Stromal cell of bone marrow (primary cell): ENCODE results near the gene NNMT.
"Not testable (repeated sequence)": the region's sequence is repeated elsewhere in the genome, so short reads cannot be mapped to it uniquely, and the experiment has no call there.

ENCODE experiments used
- DNase-seq: peaks from one replicate; pipeline ENCODE4 v3.0.0-alpha.2; 2012; ENCODE audit warnings: low read depth

The NNMT gene

GRCh38 chr11:114310095-114310494 is 13.9 kb downstream of the NNMT start:
- DNase-seq = no peak

DNA sequence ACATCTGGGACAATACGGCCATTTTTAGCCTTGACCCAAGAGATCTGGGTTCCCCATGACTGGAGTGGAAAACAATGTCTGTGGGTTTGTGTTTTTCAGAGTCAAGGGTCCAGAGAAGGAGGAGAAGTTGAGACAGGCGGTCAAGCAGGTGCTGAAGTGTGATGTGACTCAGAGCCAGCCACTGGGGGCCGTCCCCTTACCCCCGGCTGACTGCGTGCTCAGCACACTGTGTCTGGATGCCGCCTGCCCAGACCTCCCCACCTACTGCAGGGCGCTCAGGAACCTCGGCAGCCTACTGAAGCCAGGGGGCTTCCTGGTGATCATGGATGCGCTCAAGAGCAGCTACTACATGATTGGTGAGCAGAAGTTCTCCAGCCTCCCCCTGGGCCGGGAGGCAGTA is 15.7 kb downstream of the NNMT start:
- no peak for DNase-seq

DNA sequence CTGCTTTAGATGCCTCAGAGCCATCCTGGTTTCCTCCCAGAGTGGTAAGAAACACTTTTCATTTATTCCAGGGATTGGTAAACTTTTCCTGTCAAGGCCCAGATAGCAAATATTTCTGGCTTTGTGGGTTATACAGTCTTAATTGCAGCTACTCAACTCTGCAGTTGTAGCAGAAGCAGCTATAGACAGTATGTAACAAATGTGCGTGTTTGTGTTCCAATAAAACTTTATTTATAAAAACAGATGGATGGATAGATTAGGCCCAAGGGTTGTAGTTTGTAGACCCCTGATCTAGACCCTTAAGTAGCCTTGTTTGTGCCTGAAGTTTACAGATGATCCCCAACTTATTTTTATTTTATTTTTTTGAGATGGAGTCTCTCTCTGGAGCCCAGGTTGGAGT is 17.9 kb downstream of the NNMT start:
- no peak for DNase-seq

- no peak for DNase-seq
Observed at GRCh38 chr11:114315749-114316368, 19.7 kb downstream of the NNMT start.

GRCh38 chr11:114316980-114317786 is 21.0 kb downstream of the NNMT start:
- DNase-seq = peak; percentile 83

- peak; percentile 67 for DNase-seq
Observed at GRCh38 chr11:114317787-114318137, 21.6 kb downstream of the NNMT start.

DNA sequence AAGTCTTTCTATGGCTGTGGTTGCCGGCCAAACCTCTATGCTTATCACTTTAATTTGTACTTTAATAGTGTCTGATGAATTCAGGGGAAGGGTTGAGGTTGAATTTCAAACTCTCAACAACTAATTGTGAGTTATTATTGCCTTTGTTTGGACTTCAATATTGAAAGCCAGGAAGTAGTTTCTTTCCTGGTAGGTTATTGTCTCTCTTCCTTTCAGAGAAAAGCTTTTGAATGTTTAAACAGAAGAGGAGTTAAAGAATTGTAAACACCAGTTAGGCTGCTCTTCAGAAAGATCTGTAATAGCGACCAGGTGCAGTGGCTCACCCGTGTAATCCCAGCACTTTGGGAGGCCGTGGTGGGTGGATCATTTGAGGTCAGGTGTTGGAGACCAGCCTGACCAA is 22.2 kb downstream of the NNMT start:
- no peak for DNase-seq

DNA sequence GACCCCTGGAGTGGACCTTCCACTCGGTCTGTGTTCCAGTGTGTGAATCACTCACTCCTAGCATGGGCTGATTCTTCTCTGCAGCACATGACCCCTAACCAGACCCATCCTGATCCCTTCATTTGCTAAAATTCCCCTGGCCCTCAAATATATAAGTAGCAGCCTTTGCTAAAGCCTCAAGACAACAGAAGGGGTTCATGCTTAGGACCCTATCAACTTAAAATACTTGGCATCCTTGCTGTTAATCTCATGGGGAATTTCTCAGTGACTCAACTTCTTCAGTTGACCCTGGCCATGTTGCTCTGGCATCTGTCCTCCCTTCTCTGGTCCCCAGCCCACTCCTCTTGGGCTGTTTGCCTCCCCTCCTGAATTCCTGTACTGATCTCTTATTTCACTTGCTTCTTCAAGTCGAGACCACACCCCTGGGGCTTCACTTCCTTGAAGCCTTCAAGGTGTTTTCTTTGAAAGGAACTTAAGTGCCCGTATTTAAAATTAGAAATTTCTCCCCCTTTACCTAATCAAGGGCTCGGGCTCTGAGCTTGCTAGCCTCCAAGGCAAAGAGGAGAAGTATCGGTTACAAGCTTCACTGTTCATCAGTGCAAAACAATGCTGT is 23.6 kb downstream of the NNMT start:
- no peak for DNase-seq

GRCh38 chr11:114321621-114322257 is 25.5 kb downstream of the NNMT start:
- DNase-seq = peak; percentile 93

GRCh38 chr11:114322934-114323333 is 26.7 kb downstream of the NNMT start:
- no peak for DNase-seq

DNA sequence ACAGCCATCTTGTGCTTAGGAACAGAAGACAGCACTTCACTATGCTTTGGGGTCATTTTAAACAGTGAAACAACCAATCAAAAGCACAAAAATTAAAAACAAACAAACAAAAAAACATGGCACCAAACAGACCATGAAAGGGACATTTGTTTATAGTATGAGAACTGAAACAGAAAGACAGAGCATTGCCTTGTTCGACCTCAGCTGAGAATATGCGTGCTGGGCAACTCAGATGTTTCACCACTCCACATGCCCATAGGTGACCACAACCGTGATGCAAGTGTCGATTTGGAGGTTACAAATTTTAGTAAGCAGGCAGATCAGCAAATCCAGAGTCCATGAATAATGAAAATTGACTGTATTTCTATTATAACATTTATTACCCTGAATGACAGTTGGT is 30.0 kb downstream of the NNMT start:
- no peak for DNase-seq

DNA sequence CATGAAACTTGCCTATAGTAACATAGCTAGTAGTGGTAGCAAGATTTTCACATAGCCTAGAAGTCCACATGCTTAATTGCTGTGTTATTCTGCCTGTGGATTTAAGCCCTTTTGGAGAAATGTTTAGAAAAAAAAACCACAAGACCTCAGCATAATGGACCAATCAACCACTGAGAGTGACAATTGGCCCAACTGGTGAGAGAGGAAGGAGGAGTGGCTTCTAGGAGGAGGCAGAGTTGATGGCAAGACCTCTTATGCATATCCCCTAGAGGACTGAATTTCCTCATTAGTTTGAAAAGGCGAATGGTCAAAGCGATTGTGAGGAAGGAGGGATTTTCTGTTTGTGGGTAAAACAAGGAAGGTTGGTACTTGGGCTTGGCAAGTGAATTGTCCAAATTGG is 30.6 kb downstream of the NNMT start:
- no peak for DNase-seq

- no peak for DNase-seq
Observed at GRCh38 chr11:114330373-114330772, 34.2 kb downstream of the NNMT start.

DNA sequence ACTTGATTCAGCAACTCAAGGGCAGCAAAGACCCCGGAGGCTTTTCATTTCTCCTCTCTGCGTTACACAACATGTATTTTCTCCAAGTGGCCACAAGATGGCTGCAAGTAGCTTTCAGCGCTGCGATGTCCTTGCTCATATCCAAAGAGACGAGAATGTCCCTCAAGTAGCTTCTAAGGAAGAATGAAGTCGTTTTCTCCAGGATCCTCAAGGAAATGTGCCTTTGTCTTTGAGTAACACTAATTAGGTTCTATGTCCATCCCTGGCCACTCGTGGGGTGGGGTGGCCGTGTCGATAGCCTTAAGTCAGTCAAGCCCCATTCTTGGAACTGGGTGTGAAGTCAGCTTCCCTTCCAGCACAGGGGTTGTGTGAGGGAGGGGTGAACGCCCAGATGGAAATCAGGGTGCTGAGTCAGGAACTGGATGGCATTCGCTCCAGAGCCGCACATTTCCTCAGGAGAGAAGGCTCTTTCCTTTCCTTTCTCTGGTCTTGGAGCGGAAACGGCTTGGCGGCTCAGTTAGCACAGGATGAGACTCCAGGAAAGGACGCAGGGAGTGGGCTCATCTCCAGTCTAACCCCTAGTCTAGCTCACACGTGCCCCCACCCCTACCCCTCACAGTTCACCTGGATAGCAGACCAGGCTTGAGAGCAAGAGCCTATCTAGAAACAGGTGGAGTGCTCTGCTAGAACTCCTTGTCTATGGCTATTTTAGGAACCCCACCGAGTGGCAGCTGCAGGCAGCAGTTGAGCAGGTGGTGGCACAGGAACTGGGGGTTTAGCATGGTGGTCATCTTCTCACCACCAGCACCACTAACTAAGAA is 44.3 kb downstream of the NNMT start:
- DNase-seq = peak; percentile 68

DNA sequence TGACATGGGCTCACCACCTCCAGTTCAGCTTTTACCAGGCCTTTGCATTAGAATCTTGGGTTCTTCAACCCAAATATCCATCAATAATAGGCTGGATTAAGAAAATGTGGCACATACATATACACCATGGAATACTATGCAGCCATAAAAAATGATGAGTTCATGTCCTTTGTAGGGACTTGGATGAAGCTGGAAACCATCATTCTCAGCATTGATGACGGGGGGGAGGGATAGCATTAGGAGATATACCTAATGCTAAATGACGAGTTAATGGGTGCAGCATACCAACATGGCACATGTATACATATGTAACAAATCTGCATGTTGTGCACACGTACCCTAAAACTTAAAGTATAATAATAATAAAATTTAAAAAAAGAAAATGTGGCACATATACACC is 45.5 kb downstream of the NNMT start:
- DNase-seq = not testable (repeated sequence)

DNA sequence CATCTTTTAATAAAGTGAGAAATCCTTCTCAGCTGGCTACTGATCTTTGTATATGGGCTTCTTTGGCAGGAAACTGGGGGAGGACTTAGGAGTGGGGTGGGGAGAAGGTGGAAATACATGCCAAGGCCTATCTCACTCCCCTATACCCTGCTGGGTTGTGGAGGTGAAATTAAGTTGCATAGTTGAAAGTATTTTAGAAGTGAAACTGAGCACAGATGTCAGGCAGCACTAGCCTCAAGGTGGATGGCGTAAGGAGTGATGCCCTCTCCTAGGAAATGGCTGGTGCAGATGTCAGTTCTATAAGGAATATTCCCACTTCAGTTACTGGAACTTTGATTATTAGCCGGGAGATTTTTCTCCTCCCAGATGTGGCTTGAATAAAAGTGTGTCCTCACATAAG is 46.3 kb downstream of the NNMT start:
- DNase-seq = no peak

- no peak for DNase-seq
Observed at GRCh38 chr11:114343020-114343419, 46.8 kb downstream of the NNMT start.

- DNase-seq = no peak
Observed at GRCh38 chr11:114343493-114343892, 47.3 kb downstream of the NNMT start.

DNA sequence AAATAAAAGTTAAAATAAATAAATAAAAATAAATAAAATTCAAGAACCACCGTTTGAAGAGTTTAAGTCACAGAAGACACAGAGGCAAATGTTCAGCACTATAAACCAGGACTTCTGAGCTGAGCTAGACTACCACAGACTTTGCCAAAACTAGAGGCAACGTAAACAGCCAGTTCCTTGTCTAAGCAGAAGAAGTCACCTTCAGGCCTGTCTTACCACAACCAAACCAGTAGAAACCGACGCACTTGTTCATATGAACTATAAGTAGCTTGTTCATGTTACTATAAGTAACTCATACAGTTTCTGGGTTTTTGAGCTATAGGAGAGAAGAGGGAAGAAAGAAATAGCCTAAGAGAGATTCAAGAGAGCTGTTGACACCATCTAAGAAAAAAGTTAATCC is 48.3 kb downstream of the NNMT start:
- DNase-seq = no peak

DNA sequence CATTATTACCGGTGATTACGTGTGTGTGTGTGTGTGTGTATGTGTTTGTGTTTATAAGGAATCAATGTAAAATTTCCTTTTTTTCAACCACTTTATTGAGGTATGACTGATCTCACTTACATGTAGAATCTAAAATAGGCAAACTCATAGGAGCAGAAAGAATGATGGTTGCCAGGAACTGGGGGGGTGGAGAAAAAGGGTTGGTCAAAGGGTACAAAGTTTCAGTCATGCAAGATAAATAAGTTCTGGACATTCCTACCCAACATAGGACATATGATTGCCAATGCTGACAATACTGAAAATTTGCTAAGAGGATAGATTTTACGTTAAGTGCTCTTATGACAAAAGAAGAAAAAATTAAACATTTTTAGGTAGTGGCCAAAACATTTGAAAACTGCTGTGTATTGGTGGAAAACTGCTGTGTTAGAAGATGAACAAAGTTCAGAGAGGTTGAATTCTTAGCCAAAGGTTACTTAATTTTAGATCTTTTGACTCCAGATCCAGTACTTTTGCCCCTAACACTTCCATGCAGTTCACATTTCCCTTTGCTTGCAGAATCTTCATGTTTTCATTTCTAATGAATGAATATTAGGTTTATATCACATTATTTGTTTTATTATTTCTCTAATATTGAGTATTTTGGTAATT is 49.5 kb downstream of the NNMT start:
- no peak for DNase-seq

GRCh38 chr11:114346709-114347141 is 50.5 kb downstream of the NNMT start:
- no peak for DNase-seq
